ENCODE data around the gene BRME1.

Gene BRME1

DNA sequence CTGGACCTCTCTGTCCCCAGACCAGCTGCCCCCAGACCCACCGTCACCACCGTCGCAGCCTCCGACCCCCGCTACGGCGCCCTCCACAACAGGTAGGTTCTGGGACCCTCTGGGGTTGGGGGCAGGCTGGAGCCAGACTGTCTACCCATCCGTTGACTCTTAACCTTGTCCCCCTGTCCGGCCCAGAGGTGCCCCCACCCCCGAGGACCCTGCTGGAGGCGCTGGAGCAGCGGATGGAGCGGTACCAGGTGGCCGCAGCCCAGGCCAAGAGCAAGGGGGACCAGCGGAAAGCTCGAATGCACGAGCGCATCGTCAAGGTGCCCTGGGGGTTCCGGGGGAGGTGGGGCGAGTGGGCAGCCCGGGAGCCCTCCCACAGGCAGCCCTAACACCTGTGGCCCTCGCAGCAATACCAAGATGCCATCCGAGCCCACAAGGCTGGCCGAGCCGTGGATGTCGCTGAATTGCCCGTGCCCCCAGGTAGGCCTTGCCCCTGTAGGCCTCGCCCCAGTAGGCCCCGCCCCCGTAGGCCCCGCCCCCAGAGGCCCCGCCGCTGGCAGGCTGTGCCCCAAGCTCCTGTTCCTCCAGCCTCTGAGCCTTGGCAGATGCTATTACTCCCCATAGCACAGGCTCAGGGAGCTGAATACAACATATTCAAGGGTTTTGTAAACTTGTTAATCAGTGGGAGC is 13.0 kb upstream of the BRME1 start:
- DNase-seq (ENCODE audit: low spot score) = no peak
- in situ Hi-C loops (cut with MboI; ENCODE audit: low sequenced_read_pairs, unreplicated experiment) = no loop called here
- TF ChIP-seq, protein P1, sequence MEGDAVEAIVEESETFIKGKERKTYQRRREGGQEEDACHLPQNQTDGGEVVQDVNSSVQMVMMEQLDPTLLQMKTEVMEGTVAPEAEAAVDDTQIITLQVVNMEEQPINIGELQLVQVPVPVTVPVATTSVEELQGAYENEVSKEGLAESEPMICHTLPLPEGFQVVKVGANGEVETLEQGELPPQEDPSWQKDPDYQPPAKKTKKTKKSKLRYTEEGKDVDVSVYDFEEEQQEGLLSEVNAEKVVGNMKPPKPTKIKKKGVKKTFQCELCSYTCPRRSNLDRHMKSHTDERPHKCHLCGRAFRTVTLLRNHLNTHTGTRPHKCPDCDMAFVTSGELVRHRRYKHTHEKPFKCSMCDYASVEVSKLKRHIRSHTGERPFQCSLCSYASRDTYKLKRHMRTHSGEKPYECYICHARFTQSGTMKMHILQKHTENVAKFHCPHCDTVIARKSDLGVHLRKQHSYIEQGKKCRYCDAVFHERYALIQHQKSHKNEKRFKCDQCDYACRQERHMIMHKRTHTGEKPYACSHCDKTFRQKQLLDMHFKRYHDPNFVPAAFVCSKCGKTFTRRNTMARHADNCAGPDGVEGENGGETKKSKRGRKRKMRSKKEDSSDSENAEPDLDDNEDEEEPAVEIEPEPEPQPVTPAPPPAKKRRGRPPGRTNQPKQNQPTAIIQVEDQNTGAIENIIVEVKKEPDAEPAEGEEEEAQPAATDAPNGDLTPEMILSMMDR (IDR thresholded peaks at IDR 0.05; ENCODE audit: borderline replicate concordance, control extremely low read depth, extremely low read depth, insufficient read depth, missing control alignments) = no peak

DNA sequence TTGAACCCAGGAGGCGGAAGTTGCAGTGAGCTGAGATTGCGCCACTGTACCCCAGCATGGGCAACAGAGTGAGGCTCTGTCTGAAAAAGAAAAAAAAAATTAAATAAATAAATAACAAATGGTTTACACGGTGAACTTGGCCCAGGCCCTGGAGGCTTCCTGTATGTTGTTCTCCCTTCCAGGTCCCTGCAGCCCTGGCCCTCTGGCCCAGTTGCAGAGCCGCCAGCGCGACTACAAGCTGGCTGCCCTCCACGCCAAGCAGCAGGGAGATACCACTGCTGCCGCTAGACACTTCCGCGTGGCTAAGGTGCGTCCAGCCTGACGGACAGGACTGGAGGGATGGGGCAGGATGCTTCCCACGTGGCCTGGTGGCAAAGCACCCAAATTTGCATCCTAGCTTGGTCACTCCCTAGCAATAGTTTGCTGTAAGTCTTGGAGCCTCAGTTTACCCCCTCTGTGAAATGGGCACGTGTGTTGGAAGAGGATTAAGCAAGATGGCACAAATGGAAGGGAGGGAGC is 12.0 kb upstream of the BRME1 start:
- TF ChIP-seq, protein P1 (IDR thresholded peaks at IDR 0.05; ENCODE audit: borderline replicate concordance, control extremely low read depth, extremely low read depth, insufficient read depth, missing control alignments) = no peak
- no peak for DNase-seq (ENCODE audit: low spot score)
- in situ Hi-C loops (cut with MboI; ENCODE audit: low sequenced_read_pairs, unreplicated experiment) = no loop called here

DNA sequence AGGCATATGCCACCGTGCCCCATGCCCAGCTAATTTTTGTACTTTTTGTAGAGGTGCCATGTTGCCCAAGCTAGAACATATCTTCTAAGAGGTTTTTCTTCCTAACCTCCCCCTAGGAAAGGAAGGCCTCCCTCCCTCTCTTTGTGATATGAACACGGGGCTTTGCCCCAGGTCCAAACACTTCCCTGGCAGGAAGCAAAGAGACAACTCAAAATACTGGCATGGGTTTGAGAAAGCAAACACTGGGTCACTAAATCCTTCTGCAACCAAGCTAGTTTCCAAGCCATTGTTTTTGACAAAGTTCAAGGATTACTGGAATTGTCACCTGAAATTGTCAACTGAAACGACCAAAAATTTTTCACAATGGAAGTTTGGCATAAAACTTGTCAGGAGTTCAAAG is 8.9 kb upstream of the BRME1 start:
- TF ChIP-seq, protein P1 (IDR thresholded peaks at IDR 0.05; ENCODE audit: borderline replicate concordance, control extremely low read depth, extremely low read depth, insufficient read depth, missing control alignments) = no peak
- in situ Hi-C loops (cut with MboI; ENCODE audit: low sequenced_read_pairs, unreplicated experiment) = no loop called here

DNA sequence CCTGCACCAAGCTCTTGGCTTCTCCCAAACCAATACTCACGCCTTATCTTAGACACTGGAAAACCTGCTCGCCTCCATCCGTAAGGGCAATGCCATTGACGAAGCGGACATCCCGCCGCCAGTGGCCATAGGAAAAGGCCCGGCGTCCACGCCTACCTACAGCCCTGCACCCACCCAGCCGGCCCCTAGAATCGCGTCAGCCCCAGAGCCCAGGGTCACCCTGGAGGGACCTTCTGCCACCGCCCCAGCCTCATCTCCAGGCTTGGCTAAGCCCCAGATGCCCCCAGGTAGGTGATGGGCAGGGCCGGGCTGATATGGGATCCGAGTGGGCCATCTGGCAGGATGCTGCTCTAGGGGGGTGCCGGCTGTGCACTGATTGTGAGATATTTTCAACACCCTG is 7.4 kb upstream of the BRME1 start:
- in situ Hi-C loops (cut with MboI; ENCODE audit: low sequenced_read_pairs, unreplicated experiment) = no loop called here
- TF ChIP-seq, protein P1 (IDR thresholded peaks at IDR 0.05; ENCODE audit: borderline replicate concordance, control extremely low read depth, extremely low read depth, insufficient read depth, missing control alignments) = no peak
- no peak for DNase-seq (ENCODE audit: low spot score)

More for the DNA sequence above, 8.9 kb upstream of the BRME1 start:
- DNase-seq (ENCODE audit: low spot score) = no peak

DNA sequence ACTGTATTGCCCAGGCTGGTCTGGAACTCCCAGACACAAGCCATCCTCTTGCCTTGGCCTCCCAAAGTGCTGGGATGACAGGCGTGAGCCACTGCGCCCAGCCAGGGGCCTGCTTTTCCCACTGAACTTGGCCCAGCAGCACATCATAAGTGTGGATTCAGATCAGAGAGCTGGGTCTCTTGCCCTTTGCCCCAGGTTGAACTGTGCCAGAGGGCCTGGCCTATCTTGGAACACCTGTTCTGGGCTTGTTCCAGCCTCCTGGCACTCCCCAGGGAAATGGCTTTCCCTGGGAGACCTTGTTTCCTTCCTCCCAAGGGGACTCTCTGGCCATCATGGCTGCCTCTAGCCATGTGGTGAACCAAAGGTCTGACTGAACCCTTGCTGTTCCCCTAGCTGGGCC is 3.5 kb upstream of the BRME1 start:
- in situ Hi-C loops (cut with MboI; ENCODE audit: low sequenced_read_pairs, unreplicated experiment) = no loop called here
- DNase-seq (ENCODE audit: low spot score) = no peak
- TF ChIP-seq, protein P1 (IDR thresholded peaks at IDR 0.05; ENCODE audit: borderline replicate concordance, control extremely low read depth, extremely low read depth, insufficient read depth, missing control alignments) = no peak

DNA sequence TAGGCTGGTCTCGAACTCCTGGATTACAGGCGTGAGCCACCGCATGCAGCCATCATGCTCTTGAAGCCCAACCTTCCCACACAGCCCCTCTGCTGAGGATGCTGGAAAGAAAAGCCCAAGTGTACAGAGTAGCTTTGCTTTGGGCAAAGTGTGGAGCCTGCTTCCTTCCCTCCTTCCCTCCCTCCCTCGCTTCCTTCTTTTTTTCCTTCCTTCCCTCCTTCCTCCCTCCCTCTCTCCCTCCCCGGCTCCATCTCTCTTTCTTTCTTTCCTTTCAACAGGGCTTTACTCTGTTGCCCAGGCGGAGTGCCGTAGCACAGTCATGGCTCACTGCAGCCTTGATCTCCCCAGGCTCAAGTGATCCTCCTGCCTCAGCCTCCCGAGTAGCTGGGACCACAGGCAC is 2.8 kb upstream of the BRME1 start:
- no peak for DNase-seq (ENCODE audit: low spot score)
- in situ Hi-C loops (cut with MboI; ENCODE audit: low sequenced_read_pairs, unreplicated experiment) = no loop called here
- TF ChIP-seq, protein P1 (IDR thresholded peaks at IDR 0.05; ENCODE audit: borderline replicate concordance, control extremely low read depth, extremely low read depth, insufficient read depth, missing control alignments) = no peak
